K562 (cell line): ENCODE measurements around the gene QRICH1. TPM values are rescaled to one million over a fixed set of nuclear protein-coding genes. Genes with fewer than 3 reads are reported as not detected.

Experiments
- AFF1 ChIP-seq, 2 experiments: fragments of 450-650 bp; IDR thresholded peaks; 2 replicates each; pipeline ENCODE4 v1.6.1; 2018; ENCODE audit warnings: mild to moderate bottlenecking in 2 of 2, low read depth in 1 of 2; ENCODE audit not compliant: partially characterized antibody in 2 of 2
- ARID2 ChIP-seq: fragments of 450-650 bp; IDR thresholded peaks from 2 replicates; pipeline ENCODE4 v1.6.1; 2017; ENCODE audit warnings: antibody characterized with exemption, mild to moderate bottlenecking
- CC2D1A ChIP-seq: fragments of 450-650 bp; IDR thresholded peaks from 2 replicates; pipeline ENCODE4 v1.6.1; 2017; ENCODE audit warnings: mild to moderate bottlenecking
- CTCF ChIP-seq, 3 experiments: IDR thresholded peaks in 2 of 3; conservative IDR thresholded peaks in 1 of 3; 2 replicates each; pipeline ENCODE4 v1.5.1; 2011 to 2012; ENCODE audit warnings: low read length in 3 of 3, mild to moderate bottlenecking in 3 of 3, control low read depth in 2 of 3, improper control_type of control experiment in 1 of 3, inconsistent platforms in 1 of 3, low read depth in 1 of 3, mixed read lengths in 1 of 3, moderate library complexity in 1 of 3; ENCODE audit not compliant: insufficient read depth in 2 of 3
- FIP1L1 ChIP-seq: fragments of 200-400 bp; formaldehyde crosslinking; IDR thresholded peaks from 2 replicates; pipeline ENCODE4 v1.6.1; 2018; ENCODE audit warnings: mild to moderate bottlenecking, low read depth, low read length; ENCODE audit not compliant: poor library complexity, severe bottlenecking
- HDAC3 ChIP-seq: fragments of 450-650 bp; IDR thresholded peaks from 2 replicates; pipeline ENCODE4 v1.6.1; 2018; ENCODE audit warnings: borderline replicate concordance, mild to moderate bottlenecking, moderate library complexity; ENCODE audit not compliant: partially characterized antibody
- HEY1 ChIP-seq: fragments of 250-450 bp; sonication (Bioruptor Pico); IDR thresholded peaks from 2 replicates; pipeline ENCODE4 v1.5.0; 2020; ENCODE audit warnings: mild to moderate bottlenecking, moderate library complexity, borderline replicate concordance
- MYC ChIP-seq, 2 experiments: fragments of 250-450 bp in 1 of 2; sonication (Bioruptor Pico) in 1 of 2; IDR thresholded peaks; 2 replicates each; pipeline versions ENCODE4 v1.5.1 to v1.6.1; 2012 to 2021; ENCODE audit warnings: low read depth in 2 of 2, borderline replicate concordance in 1 of 2, improper control_type of control experiment in 1 of 2, low read length in 1 of 2, mild to moderate bottlenecking in 1 of 2, moderate library complexity in 1 of 2
- PRDM10 ChIP-seq: fragments of 450-650 bp; IDR thresholded peaks from 2 replicates; pipeline ENCODE4 v1.6.1; 2018; ENCODE audit not compliant: partially characterized antibody
- RB1 ChIP-seq: fragments of 450-650 bp; IDR thresholded peaks from 2 replicates; pipeline ENCODE4 v1.6.1; 2017; ENCODE audit warnings: low read depth, mild to moderate bottlenecking
- SIN3A ChIP-seq, 2 experiments: fragments of 150-350 bp in 1 of 2; IDR thresholded peaks; 2 replicates each; pipeline ENCODE4 v1.6.1; 2011 to 2016; ENCODE audit warnings: borderline replicate concordance in 2 of 2, low read depth in 2 of 2, low read length in 2 of 2, mild to moderate bottlenecking in 2 of 2, moderate library complexity in 2 of 2; ENCODE audit not compliant: control insufficient read depth in 1 of 2
- TRIM28 ChIP-seq: fragments of 450-650 bp; IDR thresholded peaks from 2 replicates; pipeline ENCODE4 v1.6.1; 2017
- ZBED1 ChIP-seq: IDR thresholded peaks from 2 replicates; pipeline ENCODE4 v1.6.1; 2014
- ZNF507 ChIP-seq: conservative IDR thresholded peaks from 2 replicates; pipeline ENCODE4 v1.6.1; 2017; ENCODE audit warnings: missing genetic modification characterization, missing compliant biosample characterization
- polyA plus RNA-seq, 8 experiments: library from polyadenylated mRNA; depleted of rRNA in 4 of 8; stranded (reverse) in 5 of 8; unstranded in 3 of 8; fragments of >200 nt; fragmentation: Nextera tagmentation in 2 of 8; fragmentation: Illumina TruSeq in 1 of 8; extraction: Ambion mirVana in 2 of 8; extraction: Trizol in 1 of 8; gene quantifications; 2 replicates each; pipeline versions ENCODE4 v1.2.1 to v1.2.3, GENCODE V29; 2011 to 2014; ENCODE audit warnings: inconsistent platforms in 1 of 8, missing spikeins in 1 of 8
- total RNA-seq, 7 experiments: library from RNA; depleted of rRNA in 6 of 7; stranded (reverse); fragments of >200 nt in 6 of 7; fragmentation: Illumina TruSeq in 2 of 7; extraction: Trizol in 2 of 7; gene quantifications; 2 replicates each; pipeline versions ENCODE4 v1.2.1 to v1.2.3, GENCODE V29; 2011 to 2021; ENCODE audit warnings: low replicate concordance in 1 of 7
- TF ChIP-seq, protein P1 (sequence below): sonication (generic); formaldehyde crosslinking; IDR thresholded peaks from 2 replicates; pipeline ENCODE4 v1.8.0; 2022; ENCODE audit warnings: mild to moderate bottlenecking, missing genetic modification reagents

The QRICH1 gene
- total and polyA plus RNA-seq, 9 of the 15 experiments (the other 6 are each of a cell fraction or from before 2014, with no cell fraction given): 20.1 to 99.2 (median 56.7) TPM

- TF ChIP-seq PRDM10: peak; percentile 36
- TF ChIP-seq ZBED1: 0 out of 2 replicates have a peak, but pooled peaks have one; percentile 46
- TF ChIP-seq CTCF (IDR thresholded peaks at IDR 0.05 in 2 of 3, conservative IDR thresholded peaks at IDR 0.05 in 1 of 3; ENCODE audit: insufficient read depth in 2 of 3, low read depth in 1 of 3, low read length in 3 of 3): peak; percentile 39 to 55 (median 42); a peak in 5 of 6 replicates
- peak; percentile 49 for TF ChIP-seq HDAC3
- no peak for TF ChIP-seq ZNF507 (tag)
- TF ChIP-seq RB1: 0 out of 2 replicates have a peak, but pooled peaks have one; percentile 13
- TF ChIP-seq AFF1 (IDR thresholded peaks at IDR 0.05; ENCODE audit: low read depth in 1 of 2, partially characterized antibody in 2 of 2): peak in 1 of 2 experiments; percentile 81
- peak; percentile 64; the same call in 1 of the 2 replicates for TF ChIP-seq MYC (IDR thresholded peaks at IDR 0.05; ENCODE audit: low read depth, low read length)
- TF ChIP-seq MYC (CRISPR knock-in tag; IDR thresholded peaks at IDR 0.05; ENCODE audit: borderline replicate concordance, low read depth): peak; percentile 85; the same call in 1 of the 2 replicates
- no peak for TF ChIP-seq TRIM28
- TF ChIP-seq FIP1L1: peak; percentile 26
- peak in 1 of 2 experiments; percentile 32; a peak in 1 of 4 replicates for TF ChIP-seq SIN3A (IDR thresholded peaks at IDR 0.05; ENCODE audit: borderline replicate concordance in 2 of 2, control insufficient read depth in 1 of 2, low read depth in 2 of 2, low read length in 2 of 2)
- TF ChIP-seq, protein P1, sequence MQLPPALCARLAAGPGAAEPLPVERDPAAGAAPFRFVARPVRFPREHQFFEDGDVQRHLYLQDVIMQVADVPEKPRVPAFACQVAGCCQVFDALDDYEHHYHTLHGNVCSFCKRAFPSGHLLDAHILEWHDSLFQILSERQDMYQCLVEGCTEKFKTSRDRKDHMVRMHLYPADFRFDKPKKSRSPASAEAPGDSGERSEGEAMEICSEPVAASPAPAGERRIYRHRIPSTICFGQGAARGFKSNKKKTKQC: peak; percentile 65; the same call in 1 of the 2 replicates
- peak; percentile 74 for TF ChIP-seq ARID2
- peak; percentile 27; the same call in 1 of the 2 replicates for TF ChIP-seq CC2D1A
- no peak for TF ChIP-seq HEY1 (CRISPR knock-in tag)
Measured at GRCh38 chr3:49007068-49007770, 86.7 kb downstream of the QRICH1 start, which contains the start of gene WDR6 (continued).
